Lower lobe of right lung (tissue), 2 donors: Measurements from ENCODE around the gene CTXND1. TPM values are rescaled to one million over a fixed set of nuclear protein-coding genes. Genes with fewer than 3 reads are reported as not detected.

ENCODE experiments used
- ATAC-seq, 2 donors: fragments of 200-7000 bp; cut with Tn5 transposase; one replicate each; pipeline ENCODE4 v1.9.1; 2020 to 2022; ENCODE audit warnings: mild to moderate bottlenecking in 2 of 2, moderate library complexity in 2 of 2
- DNase-seq: peaks from one replicate; pipeline ENCODE4 v3.0.0-alpha.2; 2020
- H3K27ac ChIP-seq: fragments of 200-600 bp; one replicate; pipeline ENCODE4 v1.8.0; 2022
- H3K27me3 ChIP-seq: fragments of 200-600 bp; one replicate; pipeline ENCODE4 v1.8.0; 2022; ENCODE audit warnings: low read depth
- H3K36me3 ChIP-seq: fragments of 200-600 bp; one replicate; pipeline ENCODE4 v1.8.0; 2022; ENCODE audit warnings: mild to moderate bottlenecking
- H3K4me1 ChIP-seq: fragments of 200-600 bp; one replicate; pipeline ENCODE4 v1.8.0; 2022
- H3K4me3 ChIP-seq: fragments of 200-600 bp; one replicate; pipeline ENCODE4 v1.8.0; 2022; ENCODE audit warnings: mild to moderate bottlenecking
- H3K9me3 ChIP-seq: fragments of 200-600 bp; one replicate; pipeline ENCODE4 v1.8.0; 2022
- intact Hi-C: fragments of 100-400 bp; cut with DNase I; formaldehyde crosslinking; loops from one replicate; pipeline ENCODE4 v1.11.0; 2022
- total RNA-seq: library from RNA; stranded (reverse); fragmentation: NEBNext Ultra II Directional; extraction: Animal tissue kit (Norgen Biotek cat#: 25700); gene quantifications from one replicate; pipeline ENCODE4 v1.2.1, GENCODE V29; 2021
- TF ChIP-seq, protein P1 (sequence below): fragments of 200-600 bp; IDR thresholded peaks from one replicate; pipeline ENCODE4 v1.8.0; 2022; ENCODE audit warnings: antibody characterized with exemption, mild to moderate bottlenecking
- donor health status: DM: no; HTN: yes; CAD: no; lungs with severe emphysema.

CTXND1 gene
- total RNA-seq, 1 donor from 2014 or later, result 1.8 TPM

GRCh38 chr15:80275961-80276360 lies 23.9 kb upstream of the CTXND1 start:
- Histone ChIP-seq H3K27ac (no peak overlapping the region), H3K27me3 (no peaks in the 10 kb centered on the region), H3K36me3 (no peaks in the 10 kb centered on the region), H3K4me1 (no peaks in the 10 kb centered on the region), H3K9me3 (no peaks in the 10 kb centered on the region), H3K4me3 (no peak overlapping the region)
- ATAC-seq (no peak), DNase-seq (no peak)
- intact Hi-C loops, result no loop called here
- TF ChIP-seq, protein P1, sequence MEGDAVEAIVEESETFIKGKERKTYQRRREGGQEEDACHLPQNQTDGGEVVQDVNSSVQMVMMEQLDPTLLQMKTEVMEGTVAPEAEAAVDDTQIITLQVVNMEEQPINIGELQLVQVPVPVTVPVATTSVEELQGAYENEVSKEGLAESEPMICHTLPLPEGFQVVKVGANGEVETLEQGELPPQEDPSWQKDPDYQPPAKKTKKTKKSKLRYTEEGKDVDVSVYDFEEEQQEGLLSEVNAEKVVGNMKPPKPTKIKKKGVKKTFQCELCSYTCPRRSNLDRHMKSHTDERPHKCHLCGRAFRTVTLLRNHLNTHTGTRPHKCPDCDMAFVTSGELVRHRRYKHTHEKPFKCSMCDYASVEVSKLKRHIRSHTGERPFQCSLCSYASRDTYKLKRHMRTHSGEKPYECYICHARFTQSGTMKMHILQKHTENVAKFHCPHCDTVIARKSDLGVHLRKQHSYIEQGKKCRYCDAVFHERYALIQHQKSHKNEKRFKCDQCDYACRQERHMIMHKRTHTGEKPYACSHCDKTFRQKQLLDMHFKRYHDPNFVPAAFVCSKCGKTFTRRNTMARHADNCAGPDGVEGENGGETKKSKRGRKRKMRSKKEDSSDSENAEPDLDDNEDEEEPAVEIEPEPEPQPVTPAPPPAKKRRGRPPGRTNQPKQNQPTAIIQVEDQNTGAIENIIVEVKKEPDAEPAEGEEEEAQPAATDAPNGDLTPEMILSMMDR, result no peak

DNA sequence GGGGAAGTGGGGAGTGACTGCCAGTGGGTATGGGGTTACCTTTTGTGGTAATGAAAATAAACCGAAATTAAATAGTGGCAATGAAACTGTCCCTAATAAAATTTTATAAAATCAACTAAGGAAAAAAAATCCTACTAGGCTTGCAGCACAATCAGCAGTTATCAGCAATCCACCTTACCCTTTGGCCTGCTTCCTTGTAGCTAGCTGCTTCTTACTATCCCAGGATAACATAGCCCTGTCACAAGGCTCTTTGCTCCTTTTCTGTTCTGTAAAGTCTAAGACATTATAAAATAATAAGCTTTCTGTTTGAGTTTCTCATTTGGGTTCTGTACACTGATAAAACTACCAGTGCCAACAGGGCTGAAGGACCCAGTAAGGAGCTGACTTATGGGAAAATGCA lies 23.0 kb upstream of the CTXND1 start:
- TF ChIP-seq, protein P1, result no peak
- Histone ChIP-seq H3K4me1 (no peaks in the 10 kb centered on the region), H3K4me3 (no peak overlapping the region), H3K27ac (no peak overlapping the region), H3K9me3 (no peaks in the 10 kb centered on the region), H3K27me3 (no peaks in the 10 kb centered on the region), H3K36me3 (no peaks in the 10 kb centered on the region)
- DNase-seq (no peak), ATAC-seq (no peak)
- intact Hi-C loops, result no loop called here

DNA sequence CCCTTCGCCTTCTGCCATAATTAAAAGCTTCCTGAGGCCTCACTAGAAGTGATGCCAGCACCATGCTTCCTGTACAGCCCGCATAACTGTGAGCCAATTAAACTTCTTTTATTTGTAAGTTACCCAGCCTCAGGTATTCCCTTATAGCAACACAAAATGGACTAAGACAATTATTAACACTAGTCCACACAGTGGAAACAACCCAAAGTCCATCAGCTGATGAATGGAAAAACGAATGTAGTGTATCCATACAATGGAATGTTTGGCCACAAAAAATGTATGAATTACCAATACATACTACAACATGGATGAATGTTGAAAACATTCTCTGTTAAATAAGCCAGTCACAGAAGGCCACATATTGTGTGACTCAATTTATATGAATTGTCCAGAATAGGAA lies 22.5 kb upstream of the CTXND1 start:
- TF ChIP-seq, protein P1, result no peak
- ATAC-seq (no peak), DNase-seq (no peak)
- no peaks in the 10 kb centered on the region for H3K9me3 ChIP-seq
- H3K36me3 ChIP-seq, result no peaks in the 10 kb centered on the region
- no peaks in the 10 kb centered on the region for H3K4me1 ChIP-seq
- H3K27ac ChIP-seq, result no peak overlapping the region
- H3K27me3 ChIP-seq, result no peaks in the 10 kb centered on the region
- no peak overlapping the region for H3K4me3 ChIP-seq
- intact Hi-C loops, result no loop called here

- Histone ChIP-seq H3K4me1 (no peaks in the 10 kb centered on the region), H3K9me3 (no peaks in the 10 kb centered on the region), H3K27ac (no peak overlapping the region), H3K36me3 (no peaks in the 10 kb centered on the region), H3K27me3 (peaks cover 7% of the 10 kb centered on the region), H3K4me3 (no peak overlapping the region)
- no peak for ATAC-seq
- intact Hi-C loops, result no loop called here
- no peak for DNase-seq
- TF ChIP-seq, protein P1, result no peak
These were observed 21.0 kb upstream of the CTXND1 start for GRCh38 chr15:80272987-80273386.

DNA sequence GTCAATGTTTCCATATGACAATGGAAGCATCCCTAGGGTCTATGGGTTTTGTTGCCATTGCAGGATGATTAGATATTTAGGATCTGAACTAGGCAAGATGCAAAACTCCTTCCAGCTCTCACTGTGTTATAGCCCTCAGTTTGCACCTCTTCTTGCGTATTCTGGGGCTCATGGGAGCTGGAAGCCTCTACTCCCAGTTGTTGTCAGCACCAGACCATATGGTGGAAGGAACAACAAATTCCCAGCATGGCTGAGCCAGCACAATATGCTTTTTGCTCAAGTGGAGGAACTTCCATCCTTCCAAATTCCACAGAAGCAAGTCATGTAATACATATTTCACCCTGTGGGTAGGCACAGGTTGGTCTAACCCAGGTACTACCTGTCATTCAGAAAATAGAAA lies 18.5 kb upstream of the CTXND1 start:
- no peak overlapping the region for H3K4me3 ChIP-seq
- intact Hi-C loops, result no loop called here
- H3K9me3 ChIP-seq, result no peaks in the 10 kb centered on the region
- no peaks in the 10 kb centered on the region for H3K36me3 ChIP-seq
- TF ChIP-seq, protein P1, result no peak
- DNase-seq (no peak), ATAC-seq (no peak)
- peaks cover 18% of the 10 kb centered on the region for H3K27me3 ChIP-seq
- no peaks in the 10 kb centered on the region for H3K4me1 ChIP-seq
- H3K27ac ChIP-seq, result no peak overlapping the region

- TF ChIP-seq, protein P1, result no peak
- DNase-seq (no peak), ATAC-seq (no peak)
- Histone ChIP-seq H3K36me3 (no peaks in the 10 kb centered on the region), H3K4me3 (no peak overlapping the region), H3K4me1 (no peaks in the 10 kb centered on the region), H3K27me3 (peaks cover 18% of the 10 kb centered on the region), H3K9me3 (no peaks in the 10 kb centered on the region), H3K27ac (no peak overlapping the region)
- intact Hi-C loops, result no loop called here
These were observed 16.1 kb upstream of the CTXND1 start for GRCh38 chr15:80268101-80268500.
